ENCODE results near the gene MIF4GD.

DNA sequence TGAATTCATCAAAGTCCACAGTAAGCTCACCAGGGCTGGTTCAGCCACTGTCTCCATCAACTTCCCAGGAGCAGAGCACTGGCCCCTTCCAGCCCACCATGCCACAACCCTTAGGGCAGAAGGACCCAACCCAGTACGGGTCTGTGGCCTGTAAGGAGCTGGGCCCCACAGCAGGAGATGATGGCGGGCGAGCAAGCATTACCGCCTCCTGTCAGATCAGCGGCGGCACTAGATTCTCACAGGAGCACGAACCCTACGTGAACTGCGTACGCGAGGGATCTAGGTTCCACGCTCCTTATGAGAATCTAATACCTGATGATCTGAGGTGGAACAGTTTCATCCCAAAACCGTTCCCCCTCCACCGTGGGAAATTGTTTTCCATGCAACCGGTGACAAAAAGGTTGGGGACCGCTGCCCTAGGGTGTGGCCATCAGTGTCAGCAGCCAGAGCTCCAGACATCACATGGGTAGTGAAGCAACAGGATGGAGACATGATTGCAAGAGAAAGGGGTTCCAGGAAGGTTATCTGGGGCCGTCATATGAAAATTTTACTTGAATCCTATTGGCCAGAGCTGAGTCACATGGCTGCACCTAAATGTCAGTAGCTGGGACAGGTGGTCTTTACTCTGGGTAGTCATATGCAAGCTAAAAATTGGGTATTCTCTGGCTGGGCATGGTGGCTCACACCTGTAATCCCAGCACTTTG, 30.6 kb upstream of the MIF4GD start:
- TF ChIP-seq, protein P1, sequence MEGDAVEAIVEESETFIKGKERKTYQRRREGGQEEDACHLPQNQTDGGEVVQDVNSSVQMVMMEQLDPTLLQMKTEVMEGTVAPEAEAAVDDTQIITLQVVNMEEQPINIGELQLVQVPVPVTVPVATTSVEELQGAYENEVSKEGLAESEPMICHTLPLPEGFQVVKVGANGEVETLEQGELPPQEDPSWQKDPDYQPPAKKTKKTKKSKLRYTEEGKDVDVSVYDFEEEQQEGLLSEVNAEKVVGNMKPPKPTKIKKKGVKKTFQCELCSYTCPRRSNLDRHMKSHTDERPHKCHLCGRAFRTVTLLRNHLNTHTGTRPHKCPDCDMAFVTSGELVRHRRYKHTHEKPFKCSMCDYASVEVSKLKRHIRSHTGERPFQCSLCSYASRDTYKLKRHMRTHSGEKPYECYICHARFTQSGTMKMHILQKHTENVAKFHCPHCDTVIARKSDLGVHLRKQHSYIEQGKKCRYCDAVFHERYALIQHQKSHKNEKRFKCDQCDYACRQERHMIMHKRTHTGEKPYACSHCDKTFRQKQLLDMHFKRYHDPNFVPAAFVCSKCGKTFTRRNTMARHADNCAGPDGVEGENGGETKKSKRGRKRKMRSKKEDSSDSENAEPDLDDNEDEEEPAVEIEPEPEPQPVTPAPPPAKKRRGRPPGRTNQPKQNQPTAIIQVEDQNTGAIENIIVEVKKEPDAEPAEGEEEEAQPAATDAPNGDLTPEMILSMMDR (IDR thresholded peaks at IDR 0.05) = no peak
- no peak for TF ChIP-seq POLR2AphosphoS5 (IDR thresholded peaks at IDR 0.05)

Data from breast epithelium (tissue), 3 donors.